ENCODE results near the gene HIC1.

The HIC1 gene

GRCh38 chr17:2063261-2064146 lies 8.6 kb downstream of the HIC1 start:
- Histone ChIP-seq H3K27me3 (ENCODE audit: insufficient read depth, low read length) (no peaks in the 10 kb centered on the region), H3K36me3 (ENCODE audit: insufficient read depth, low read length) (peaks cover 75% of the 10 kb centered on the region), H2AFZ (ENCODE audit: low read depth, low read length) (no peak overlapping the region), H3K4me3 (ENCODE audit: low read length) (no peak overlapping the region), H3K4me1 (ENCODE audit: insufficient read depth, low read length) (no peaks in the 10 kb centered on the region), H3K9me3 (ENCODE audit: low read length) (peaks cover under 1% of the 10 kb centered on the region)

GRCh38 chr17:2064147-2064489 lies 9.2 kb downstream of the HIC1 start:
- Histone ChIP-seq H3K4me1 (ENCODE audit: insufficient read depth, low read length) (no peaks in the 10 kb centered on the region), H3K9me3 (ENCODE audit: low read length) (no peaks in the 10 kb centered on the region), H3K36me3 (ENCODE audit: insufficient read depth, low read length) (peaks cover 81% of the 10 kb centered on the region), H3K27me3 (ENCODE audit: insufficient read depth, low read length) (no peaks in the 10 kb centered on the region), H3K4me3 (ENCODE audit: low read length) (no peak overlapping the region), H2AFZ (ENCODE audit: low read depth, low read length) (no peak overlapping the region)

GRCh38 chr17:2064520-2064971 lies 9.6 kb downstream of the HIC1 start:
- Histone ChIP-seq H3K36me3 (ENCODE audit: insufficient read depth, low read length) (peaks cover 84% of the 10 kb centered on the region), H2AFZ (ENCODE audit: low read depth, low read length) (no peak overlapping the region), H3K4me1 (ENCODE audit: insufficient read depth, low read length) (no peaks in the 10 kb centered on the region), H3K4me3 (ENCODE audit: low read length) (no peak overlapping the region), H3K9me3 (ENCODE audit: low read length) (no peaks in the 10 kb centered on the region), H3K27me3 (ENCODE audit: insufficient read depth, low read length) (no peaks in the 10 kb centered on the region)

- Histone ChIP-seq H3K36me3 (ENCODE audit: insufficient read depth, low read length) (peaks cover 84% of the 10 kb centered on the region), H3K4me1 (ENCODE audit: insufficient read depth, low read length) (no peaks in the 10 kb centered on the region), H2AFZ (ENCODE audit: low read depth, low read length) (no peak overlapping the region), H3K9me3 (ENCODE audit: low read length) (no peaks in the 10 kb centered on the region), H3K4me3 (ENCODE audit: low read length) (no peak overlapping the region), H3K27me3 (ENCODE audit: insufficient read depth, low read length) (no peaks in the 10 kb centered on the region)
Measured at GRCh38 chr17:2064980-2065785, 10.3 kb downstream of the HIC1 start.

- no peaks in the 10 kb centered on the region for H3K9me3 ChIP-seq (ENCODE audit: low read length)
- no peaks in the 10 kb centered on the region for H3K27me3 ChIP-seq (ENCODE audit: insufficient read depth, low read length)
- H3K4me3 ChIP-seq (ENCODE audit: low read length) = no peak overlapping the region
- H2AFZ ChIP-seq (ENCODE audit: low read depth, low read length) = no peak overlapping the region
- no peaks in the 10 kb centered on the region for H3K4me1 ChIP-seq (ENCODE audit: insufficient read depth, low read length)
- peaks cover 84% of the 10 kb centered on the region for H3K36me3 ChIP-seq (ENCODE audit: insufficient read depth, low read length)
Measured at GRCh38 chr17:2065949-2066400, 11.1 kb downstream of the HIC1 start.

- H3K4me1 ChIP-seq (ENCODE audit: insufficient read depth, low read length) = no peaks in the 10 kb centered on the region
- no peak overlapping the region for H3K4me3 ChIP-seq (ENCODE audit: low read length)
- H2AFZ ChIP-seq (ENCODE audit: low read depth, low read length) = no peak overlapping the region
- H3K36me3 ChIP-seq (ENCODE audit: insufficient read depth, low read length) = peaks cover 78% of the 10 kb centered on the region
- no peaks in the 10 kb centered on the region for H3K9me3 ChIP-seq (ENCODE audit: low read length)
- no peaks in the 10 kb centered on the region for H3K27me3 ChIP-seq (ENCODE audit: insufficient read depth, low read length)
Measured at GRCh38 chr17:2067048-2067561, 12.2 kb downstream of the HIC1 start.

- H3K27me3 ChIP-seq (ENCODE audit: insufficient read depth, low read length) = no peaks in the 10 kb centered on the region
- H3K36me3 ChIP-seq (ENCODE audit: insufficient read depth, low read length) = peaks cover 82% of the 10 kb centered on the region
- H3K4me3 ChIP-seq (ENCODE audit: low read length) = no peak overlapping the region
- no peak overlapping the region for H2AFZ ChIP-seq (ENCODE audit: low read depth, low read length)
- no peaks in the 10 kb centered on the region for H3K4me1 ChIP-seq (ENCODE audit: insufficient read depth, low read length)
- no peaks in the 10 kb centered on the region for H3K9me3 ChIP-seq (ENCODE audit: low read length)
Measured at GRCh38 chr17:2067608-2068024, 12.7 kb downstream of the HIC1 start.

- no peak overlapping the region for H2AFZ ChIP-seq (ENCODE audit: low read depth, low read length)
- H3K27me3 ChIP-seq (ENCODE audit: insufficient read depth, low read length) = no peaks in the 10 kb centered on the region
- no peaks in the 10 kb centered on the region for H3K9me3 ChIP-seq (ENCODE audit: low read length)
- H3K36me3 ChIP-seq (ENCODE audit: insufficient read depth, low read length) = peaks cover 81% of the 10 kb centered on the region
- H3K4me1 ChIP-seq (ENCODE audit: insufficient read depth, low read length) = no peaks in the 10 kb centered on the region
- no peak overlapping the region for H3K4me3 ChIP-seq (ENCODE audit: low read length)
Measured at GRCh38 chr17:2068031-2068518, 13.2 kb downstream of the HIC1 start.

- H3K36me3 ChIP-seq (ENCODE audit: insufficient read depth, low read length) = peaks cover 80% of the 10 kb centered on the region
- H3K27me3 ChIP-seq (ENCODE audit: insufficient read depth, low read length) = no peaks in the 10 kb centered on the region
- no peak overlapping the region for H3K4me3 ChIP-seq (ENCODE audit: low read length)
- H3K9me3 ChIP-seq (ENCODE audit: low read length) = no peaks in the 10 kb centered on the region
- no peaks in the 10 kb centered on the region for H3K4me1 ChIP-seq (ENCODE audit: insufficient read depth, low read length)
- no peak overlapping the region for H2AFZ ChIP-seq (ENCODE audit: low read depth, low read length)
Measured at GRCh38 chr17:2068519-2069051, 13.7 kb downstream of the HIC1 start.

- no peaks in the 10 kb centered on the region for H3K9me3 ChIP-seq (ENCODE audit: low read length)
- H3K4me3 ChIP-seq (ENCODE audit: low read length) = no peak overlapping the region
- H3K36me3 ChIP-seq (ENCODE audit: insufficient read depth, low read length) = peaks cover 72% of the 10 kb centered on the region
- H3K4me1 ChIP-seq (ENCODE audit: insufficient read depth, low read length) = no peaks in the 10 kb centered on the region
- H2AFZ ChIP-seq (ENCODE audit: low read depth, low read length) = no peak overlapping the region
- no peaks in the 10 kb centered on the region for H3K27me3 ChIP-seq (ENCODE audit: insufficient read depth, low read length)
Measured at GRCh38 chr17:2070241-2071023, 15.5 kb downstream of the HIC1 start.

- Histone ChIP-seq H3K4me1 (ENCODE audit: insufficient read depth, low read length) (no peaks in the 10 kb centered on the region), H3K36me3 (ENCODE audit: insufficient read depth, low read length) (peaks cover 71% of the 10 kb centered on the region), H3K9me3 (ENCODE audit: low read length) (no peaks in the 10 kb centered on the region), H3K27me3 (ENCODE audit: insufficient read depth, low read length) (no peaks in the 10 kb centered on the region), H2AFZ (ENCODE audit: low read depth, low read length) (no peak overlapping the region), H3K4me3 (ENCODE audit: low read length) (no peak overlapping the region)
Measured at GRCh38 chr17:2071024-2071385, 16.1 kb downstream of the HIC1 start.

GRCh38 chr17:2071455-2072281 lies 16.8 kb downstream of the HIC1 start:
- H3K27me3 ChIP-seq (ENCODE audit: insufficient read depth, low read length) = no peaks in the 10 kb centered on the region
- H2AFZ ChIP-seq (ENCODE audit: low read depth, low read length) = no peak overlapping the region
- no peaks in the 10 kb centered on the region for H3K9me3 ChIP-seq (ENCODE audit: low read length)
- H3K4me3 ChIP-seq (ENCODE audit: low read length) = no peak overlapping the region
- H3K4me1 ChIP-seq (ENCODE audit: insufficient read depth, low read length) = no peaks in the 10 kb centered on the region
- H3K36me3 ChIP-seq (ENCODE audit: insufficient read depth, low read length) = peaks cover 67% of the 10 kb centered on the region
